Neutrophil (primary cell): ENCODE data around the gene CPPED1.

ENCODE experiments used
- H3K27ac ChIP-seq: fragments of 200-600 bp; sonication (generic); 2 replicates; pipeline ENCODE4 v1.5.1; 2016; ENCODE audit warnings: mild to moderate bottlenecking, moderate library complexity
- H3K27me3 ChIP-seq: fragments of 200-600 bp; sonication (generic); 2 replicates; pipeline ENCODE4 v1.6.0; 2016; ENCODE audit warnings: mild to moderate bottlenecking
- H3K36me3 ChIP-seq: fragments of 200-600 bp; sonication (generic); 2 replicates; pipeline ENCODE4 v1.5.1; 2017
- H3K4me1 ChIP-seq, 2 experiments: fragments of 200-600 bp in 1 of 2; sonication (generic) in 1 of 2; 1 replicate in 1 of 2; 2 replicates in 1 of 2; pipeline versions ENCODE4 v1.5.1 to v1.6.1; 2013 to 2016; ENCODE audit warnings: low read depth in 1 of 2, low read length in 1 of 2, mild to moderate bottlenecking in 1 of 2, moderate library complexity in 1 of 2; ENCODE audit not compliant: control insufficient read depth in 1 of 2, insufficient read depth in 1 of 2
- H3K4me3 ChIP-seq, 2 experiments: fragments of 200-600 bp in 1 of 2; sonication (generic) in 1 of 2; 1 replicate in 1 of 2; 2 replicates in 1 of 2; pipeline ENCODE4 v1.5.1; 2013 to 2016; ENCODE audit warnings: low read depth in 1 of 2, low read length in 1 of 2, mild to moderate bottlenecking in 1 of 2, moderate library complexity in 1 of 2
- H3K9me3 ChIP-seq: fragments of 200-600 bp; sonication (generic); 2 replicates; pipeline ENCODE4 v1.5.1; 2016
- TF ChIP-seq, protein P1 (sequence below): fragments of 200-600 bp; sonication (generic); IDR thresholded peaks from 2 replicates; pipeline ENCODE4 v1.5.1; 2016; ENCODE audit warnings: antibody characterized with exemption

The CPPED1 gene

DNA sequence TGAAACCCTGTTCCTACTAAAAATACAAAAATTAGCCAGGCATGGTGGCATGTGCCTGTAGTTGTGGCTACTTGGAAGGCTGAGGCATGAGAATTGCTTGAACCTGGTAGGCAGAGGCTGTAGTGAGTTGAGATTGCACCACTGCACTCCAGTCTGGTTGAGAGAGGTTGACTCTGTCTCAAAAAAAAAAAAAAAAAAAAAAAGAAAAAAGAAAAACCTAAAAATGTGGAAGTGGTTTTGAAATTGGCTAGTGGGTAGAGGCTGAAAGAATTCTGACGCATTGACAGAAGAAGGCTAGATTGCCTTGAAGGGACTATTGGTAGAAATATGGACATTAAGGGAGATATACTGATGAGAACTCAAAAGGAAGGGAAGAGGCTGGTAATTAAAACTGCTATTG lies 33.6 kb upstream of the CPPED1 start:
- peaks cover 11% of the 10 kb centered on the region for H3K27me3 ChIP-seq
- H3K4me1 ChIP-seq: peaks cover 3 to 15% of the 10 kb centered on the region in 2 experiments
- H3K36me3 ChIP-seq: no peaks in the 10 kb centered on the region
- peak overlapping the region; percentile 44 for H3K27ac ChIP-seq
- no peaks in the 10 kb centered on the region for H3K9me3 ChIP-seq
- no peak overlapping the region for H3K4me3 ChIP-seq
- TF ChIP-seq, protein P1, sequence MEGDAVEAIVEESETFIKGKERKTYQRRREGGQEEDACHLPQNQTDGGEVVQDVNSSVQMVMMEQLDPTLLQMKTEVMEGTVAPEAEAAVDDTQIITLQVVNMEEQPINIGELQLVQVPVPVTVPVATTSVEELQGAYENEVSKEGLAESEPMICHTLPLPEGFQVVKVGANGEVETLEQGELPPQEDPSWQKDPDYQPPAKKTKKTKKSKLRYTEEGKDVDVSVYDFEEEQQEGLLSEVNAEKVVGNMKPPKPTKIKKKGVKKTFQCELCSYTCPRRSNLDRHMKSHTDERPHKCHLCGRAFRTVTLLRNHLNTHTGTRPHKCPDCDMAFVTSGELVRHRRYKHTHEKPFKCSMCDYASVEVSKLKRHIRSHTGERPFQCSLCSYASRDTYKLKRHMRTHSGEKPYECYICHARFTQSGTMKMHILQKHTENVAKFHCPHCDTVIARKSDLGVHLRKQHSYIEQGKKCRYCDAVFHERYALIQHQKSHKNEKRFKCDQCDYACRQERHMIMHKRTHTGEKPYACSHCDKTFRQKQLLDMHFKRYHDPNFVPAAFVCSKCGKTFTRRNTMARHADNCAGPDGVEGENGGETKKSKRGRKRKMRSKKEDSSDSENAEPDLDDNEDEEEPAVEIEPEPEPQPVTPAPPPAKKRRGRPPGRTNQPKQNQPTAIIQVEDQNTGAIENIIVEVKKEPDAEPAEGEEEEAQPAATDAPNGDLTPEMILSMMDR: no peak

DNA sequence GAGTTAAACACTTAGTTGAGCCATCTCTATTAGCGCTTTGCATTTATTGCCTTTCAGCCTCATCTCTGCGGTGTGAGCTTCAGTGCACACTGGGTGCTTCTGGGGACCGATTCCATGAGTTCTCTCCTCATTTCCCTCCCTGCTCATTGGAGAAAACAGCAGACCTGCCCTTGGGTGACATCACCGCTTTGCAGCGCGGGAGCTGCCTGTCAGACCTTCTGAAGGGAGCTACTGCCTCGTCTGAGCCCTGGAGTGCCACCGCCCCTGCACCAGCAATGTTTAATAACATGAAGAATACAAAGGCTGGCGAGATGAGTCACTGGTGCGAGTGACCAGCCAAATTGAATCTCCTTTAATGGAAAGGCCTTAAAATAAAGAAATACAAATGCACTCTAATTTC lies 30.2 kb upstream of the CPPED1 start:
- H3K27me3 ChIP-seq: peaks cover 15% of the 10 kb centered on the region
- H3K27ac ChIP-seq: no peak overlapping the region
- no peaks in the 10 kb centered on the region for H3K9me3 ChIP-seq
- TF ChIP-seq, protein P1: no peak
- H3K4me3 ChIP-seq: no peak overlapping the region
- H3K36me3 ChIP-seq: no peaks in the 10 kb centered on the region
- peaks cover 3 to 15% of the 10 kb centered on the region in 2 experiments for H3K4me1 ChIP-seq

DNA sequence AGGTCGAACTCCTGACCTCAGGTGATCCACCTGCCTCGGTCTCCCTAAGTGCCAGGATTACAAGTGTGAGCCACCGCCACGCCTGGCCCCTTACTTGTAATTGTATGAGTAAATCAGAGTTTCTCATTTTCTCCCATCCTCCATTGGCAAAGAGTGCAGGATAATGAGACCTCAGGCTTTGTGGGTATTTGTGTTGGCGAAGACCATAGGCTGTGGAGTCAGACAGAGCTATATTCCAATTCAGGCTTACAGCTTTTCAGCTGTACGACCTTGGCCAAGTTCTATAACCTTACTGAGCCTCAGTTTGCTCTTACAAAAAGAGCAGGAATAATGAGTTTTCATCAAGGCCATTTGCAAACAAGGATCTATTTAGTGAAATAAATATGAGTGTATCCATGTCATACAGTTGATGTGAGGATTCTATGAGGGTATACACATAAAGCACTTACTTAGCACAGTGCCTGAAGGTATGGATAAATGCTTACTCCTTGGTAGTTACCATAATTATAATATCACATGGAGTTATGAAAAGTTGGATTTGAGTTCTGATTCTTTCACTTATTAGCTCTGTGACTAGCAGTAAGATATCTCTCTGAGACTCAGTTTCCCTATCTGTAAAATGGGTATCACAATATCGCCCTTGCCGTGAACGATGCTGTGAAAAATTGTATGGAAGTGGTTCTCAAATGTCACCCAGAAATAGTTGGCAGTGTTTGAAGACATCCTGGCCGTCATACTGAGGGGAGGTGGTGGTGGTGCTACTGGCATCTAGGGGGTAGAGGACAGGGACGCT lies 25.6 kb upstream of the CPPED1 start:
- TF ChIP-seq, protein P1: no peak
- Histone ChIP-seq H3K36me3 (no peaks in the 10 kb centered on the region), H3K27me3 (peaks cover 35% of the 10 kb centered on the region), H3K27ac (no peak overlapping the region), H3K4me1 (no peaks in the 10 kb centered on the region), H3K4me3 (no peak overlapping the region), H3K9me3 (no peaks in the 10 kb centered on the region)

DNA sequence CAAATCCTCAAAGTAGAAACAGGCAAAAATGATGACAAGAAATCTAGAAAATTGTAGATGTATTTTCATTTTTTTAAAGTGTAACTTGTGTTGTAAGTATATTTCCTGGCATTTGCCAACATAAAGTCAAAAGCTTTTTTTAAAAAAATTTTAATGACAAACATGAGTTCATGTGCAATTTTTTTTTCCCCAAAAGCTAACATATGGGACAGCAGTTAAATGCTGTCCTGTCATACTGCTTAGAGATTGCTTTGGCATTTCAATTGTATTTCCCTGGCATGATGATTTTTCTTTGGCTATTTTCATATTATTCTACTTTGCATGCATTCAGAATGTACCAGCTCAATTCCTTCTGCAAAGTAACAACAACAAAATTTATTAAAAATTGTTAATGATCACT lies 24.5 kb upstream of the CPPED1 start:
- H3K36me3 ChIP-seq: no peaks in the 10 kb centered on the region

DNA sequence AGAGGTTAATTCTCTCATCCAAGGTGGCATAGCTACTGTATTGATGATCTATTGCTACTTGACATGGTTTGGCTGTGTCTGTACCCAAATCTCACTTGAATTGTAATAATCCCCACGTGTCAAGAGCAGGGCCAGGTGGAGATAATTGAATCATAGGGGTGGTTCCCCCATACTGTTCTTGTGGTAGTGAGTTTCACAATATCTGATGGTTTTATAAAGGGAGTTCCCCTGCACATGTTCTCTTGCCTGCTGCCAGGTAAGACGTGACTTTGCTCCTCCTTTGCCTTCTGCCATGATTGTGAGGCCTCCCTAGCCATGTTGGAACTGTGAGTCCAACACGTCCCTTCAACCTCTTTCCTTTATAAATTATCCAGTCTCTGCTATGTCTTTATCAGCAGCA lies 22.9 kb upstream of the CPPED1 start:
- peaks cover 42% of the 10 kb centered on the region for H3K27me3 ChIP-seq
- H3K4me1 ChIP-seq: no peaks in the 10 kb centered on the region
- H3K4me3 ChIP-seq: no peak overlapping the region
- H3K27ac ChIP-seq: no peak overlapping the region
- TF ChIP-seq, protein P1: no peak
- no peaks in the 10 kb centered on the region for H3K36me3 ChIP-seq
- no peaks in the 10 kb centered on the region for H3K9me3 ChIP-seq

More for the DNA sequence above, 24.5 kb upstream of the CPPED1 start:
- H3K27ac ChIP-seq: no peak overlapping the region
- H3K27me3 ChIP-seq: peaks cover 35% of the 10 kb centered on the region
- H3K4me3 ChIP-seq: no peak overlapping the region
- H3K9me3 ChIP-seq: no peaks in the 10 kb centered on the region
- TF ChIP-seq, protein P1: no peak
- no peaks in the 10 kb centered on the region for H3K4me1 ChIP-seq
